Stimulated activated CD4-positive, alpha-beta T cell treated with anti-CD3 and anti-CD28 coated beads, Interleukin-4, amount 100 ng/mL, for 48 hours (primary cell): ENCODE data around the gene ZFP36L2.
A peak's percentile ranks its signal among the peaks of the same experiment; 100 is the strongest.

Source experiments
- DNase-seq, 2 donors: peaks; one replicate each; pipeline ENCODE4 v3.0.0-alpha.2; 2020; ENCODE audit warnings: low read depth in 2 of 2

The ZFP36L2 gene

DNA sequence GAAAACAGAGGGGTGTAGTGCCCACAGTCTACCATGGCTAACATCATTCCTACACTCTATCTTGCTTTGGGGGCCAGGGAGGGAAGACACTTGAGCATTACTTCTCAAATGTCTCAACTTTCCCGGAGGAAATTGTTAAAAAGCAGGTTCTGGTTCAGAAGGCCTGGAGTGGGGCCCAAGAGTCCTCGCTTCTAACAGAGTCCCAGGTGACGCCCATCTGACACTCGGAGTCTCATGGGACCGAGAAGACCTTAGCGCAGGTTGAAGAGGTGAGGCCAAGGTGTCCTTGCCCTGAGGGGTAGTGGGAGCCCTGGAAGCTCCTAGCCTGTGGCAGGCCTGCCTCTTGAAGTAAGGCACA, 40.1 kb downstream of the ZFP36L2 start:
- DNase-seq: no peak

DNA sequence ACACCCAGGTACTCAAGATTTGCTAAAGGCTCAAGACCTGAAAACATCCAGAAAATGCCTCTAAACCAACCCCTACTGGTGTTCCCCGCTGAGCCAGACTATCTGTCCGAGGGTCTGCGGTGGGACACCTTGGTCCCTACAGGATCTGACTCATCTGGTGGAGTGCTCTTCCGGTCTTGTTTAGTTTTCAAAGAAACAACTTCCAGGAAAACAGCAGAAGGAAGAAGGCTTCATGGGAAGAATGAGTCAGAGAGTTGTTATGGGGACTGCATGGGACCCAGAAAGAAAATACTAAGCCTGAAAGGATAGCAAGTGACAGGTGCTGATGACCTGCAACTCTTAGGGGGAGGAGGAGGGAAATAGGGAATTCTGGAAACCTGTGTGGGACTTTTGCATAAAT, 41.3 kb downstream of the ZFP36L2 start:
- DNase-seq: no peak

DNA sequence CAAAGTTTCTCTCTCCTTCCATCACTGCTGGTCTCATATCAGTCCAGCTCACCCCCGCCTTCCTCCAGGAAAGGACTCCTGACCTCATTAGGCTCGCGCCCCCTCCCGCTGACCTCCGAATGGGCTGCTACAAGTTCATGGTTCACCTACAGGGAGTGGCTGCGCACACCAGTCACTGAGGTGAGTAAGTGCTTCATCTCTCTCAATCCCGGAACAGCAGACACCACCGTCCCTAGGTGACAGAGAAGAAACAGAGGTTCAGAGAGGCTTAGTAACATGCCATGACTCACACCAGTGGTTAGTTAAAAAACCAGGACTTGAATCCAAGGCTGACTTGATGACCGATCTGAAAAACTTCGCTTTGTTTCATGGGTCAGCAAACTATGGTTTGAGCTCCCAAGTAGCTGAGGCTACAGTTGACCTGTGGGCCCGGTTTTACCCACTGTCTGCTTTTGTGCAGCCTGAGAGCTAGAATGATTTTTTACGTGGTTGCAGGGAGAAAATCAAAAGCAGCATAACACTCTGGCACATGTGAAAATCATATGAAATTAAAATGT, 42.0 kb downstream of the ZFP36L2 start:
- DNase-seq: peak in 1 of 2 donors; percentile 49

DNA sequence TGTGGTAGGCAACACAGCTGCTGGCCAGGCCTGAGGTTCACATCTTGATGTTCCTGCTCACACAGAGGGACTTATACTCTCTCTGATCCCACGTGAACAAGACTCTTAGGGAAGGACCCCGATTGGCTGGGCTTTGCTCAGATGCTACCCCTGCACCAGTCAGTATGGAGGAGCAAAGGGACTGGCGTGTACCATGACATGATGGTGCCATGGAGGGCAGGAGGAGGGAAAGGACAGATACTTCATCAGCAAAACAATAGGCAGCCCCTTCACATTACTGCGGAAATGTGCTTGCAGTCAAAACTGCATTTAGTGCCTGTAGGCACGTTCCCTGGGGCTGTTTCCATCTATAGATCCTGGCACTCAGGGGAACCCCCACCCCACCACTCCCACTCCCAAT, 42.7 kb downstream of the ZFP36L2 start:
- no peak for DNase-seq

DNA sequence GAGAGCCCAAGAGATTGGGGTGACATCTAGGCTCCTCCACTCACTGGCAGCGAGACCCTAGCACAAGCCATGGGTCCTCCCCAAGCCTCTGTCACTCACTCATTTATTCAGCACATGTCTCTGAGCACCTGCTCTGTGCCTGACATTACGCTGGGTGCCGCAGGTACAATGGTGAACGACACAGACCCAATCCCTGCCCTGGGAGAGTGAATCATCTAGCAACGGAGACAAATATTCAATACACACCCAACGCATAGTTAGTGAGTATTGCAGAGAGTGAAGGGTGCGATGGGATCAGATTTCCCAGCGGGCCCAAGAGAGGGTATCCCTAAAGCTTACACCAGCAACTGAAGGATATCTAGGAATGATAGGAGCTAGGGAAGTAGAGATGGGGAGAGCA, 45.5 kb downstream of the ZFP36L2 start:
- no peak for DNase-seq

DNA sequence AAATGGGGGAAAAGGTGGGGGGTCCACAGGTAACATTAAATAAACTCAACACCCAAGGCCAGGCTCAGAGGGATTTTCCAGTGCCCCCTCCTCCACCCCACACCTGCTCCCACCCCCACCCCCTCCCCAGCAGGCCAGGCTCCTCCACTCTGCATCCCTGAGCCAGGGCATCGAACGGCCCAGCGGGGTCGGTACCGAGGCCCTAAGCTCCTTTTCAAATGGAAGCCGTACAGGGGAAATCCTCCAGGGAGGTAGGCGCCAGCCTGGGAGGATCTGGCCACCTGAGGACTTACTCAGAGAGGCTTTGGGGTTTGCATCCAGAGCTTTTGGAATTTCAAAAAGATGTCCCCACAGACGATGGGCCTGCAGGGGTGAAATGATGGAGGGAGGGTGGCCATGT, 46.5 kb downstream of the ZFP36L2 start:
- DNase-seq: no peak

DNA sequence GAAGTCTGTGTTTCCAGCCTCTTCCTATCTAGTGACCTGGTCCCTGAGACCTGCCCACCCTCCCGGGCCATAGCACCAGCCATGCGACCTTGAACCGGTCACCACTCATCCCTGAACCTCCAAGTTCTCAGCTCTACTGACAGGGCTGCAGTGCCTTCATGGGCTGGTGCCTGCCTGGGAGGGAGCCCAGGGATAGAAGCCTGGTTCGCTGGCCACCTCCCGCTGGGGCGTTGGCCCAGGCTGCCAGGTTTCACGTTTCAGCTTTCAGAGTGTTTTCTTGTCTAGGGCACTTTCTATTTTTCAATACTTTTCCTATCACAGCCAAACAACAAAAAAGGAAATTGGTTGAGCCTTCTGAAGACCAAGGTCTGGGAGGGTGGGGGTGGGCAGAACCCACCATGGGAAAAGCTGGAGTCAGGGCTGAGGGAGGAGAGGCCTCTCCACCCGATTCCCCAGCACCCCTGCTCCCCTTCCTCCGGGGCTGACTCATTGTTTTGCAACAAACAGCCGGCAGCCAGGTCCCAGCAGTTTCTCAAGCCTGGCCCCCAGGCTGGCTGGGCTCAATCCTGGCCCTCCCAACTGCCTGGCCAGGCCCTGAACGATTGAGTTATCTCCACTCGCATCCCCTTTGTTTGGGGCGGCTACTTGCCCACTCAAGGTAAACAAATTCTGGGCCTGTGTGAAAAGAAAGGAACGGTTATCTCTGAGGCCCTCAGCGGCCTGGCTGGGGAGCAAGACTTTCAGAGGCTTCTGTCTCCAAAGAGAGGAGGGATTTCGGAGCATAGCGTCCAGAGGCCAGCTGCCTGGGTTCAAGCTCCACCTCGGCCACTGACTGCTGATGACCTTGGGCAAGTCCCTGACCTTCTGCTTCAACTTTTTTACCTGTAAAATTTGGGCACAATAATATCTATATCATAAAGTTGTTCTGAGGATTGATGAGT, 47.5 kb downstream of the ZFP36L2 start:
- no peak for DNase-seq

DNA sequence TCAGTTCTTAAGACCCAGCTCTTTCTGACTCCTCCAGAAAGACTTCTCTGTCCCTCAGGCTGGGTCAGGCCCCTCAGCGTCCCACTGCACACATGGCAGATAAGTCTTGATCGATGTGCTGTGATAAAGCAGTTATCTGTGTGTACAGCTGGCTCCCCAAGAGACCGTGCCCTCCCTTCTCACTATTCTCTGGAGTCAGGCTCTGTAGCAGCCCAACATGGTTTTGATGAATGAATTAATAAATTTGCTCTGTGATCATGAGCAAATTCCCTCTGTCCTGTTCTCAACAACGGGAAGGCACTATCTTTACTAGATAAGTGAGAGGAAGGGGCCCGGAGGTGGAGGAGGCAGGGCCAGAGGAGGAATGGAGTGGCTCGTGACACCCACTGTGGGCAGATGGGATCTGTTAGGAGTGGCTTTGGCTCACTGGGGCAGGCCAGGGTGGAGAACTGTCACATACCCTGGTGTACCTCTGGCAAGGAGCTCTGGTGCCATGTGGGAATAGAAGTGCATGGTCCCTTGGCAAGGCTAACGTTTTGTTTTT, 48.3 kb downstream of the ZFP36L2 start:
- no peak for DNase-seq

DNA sequence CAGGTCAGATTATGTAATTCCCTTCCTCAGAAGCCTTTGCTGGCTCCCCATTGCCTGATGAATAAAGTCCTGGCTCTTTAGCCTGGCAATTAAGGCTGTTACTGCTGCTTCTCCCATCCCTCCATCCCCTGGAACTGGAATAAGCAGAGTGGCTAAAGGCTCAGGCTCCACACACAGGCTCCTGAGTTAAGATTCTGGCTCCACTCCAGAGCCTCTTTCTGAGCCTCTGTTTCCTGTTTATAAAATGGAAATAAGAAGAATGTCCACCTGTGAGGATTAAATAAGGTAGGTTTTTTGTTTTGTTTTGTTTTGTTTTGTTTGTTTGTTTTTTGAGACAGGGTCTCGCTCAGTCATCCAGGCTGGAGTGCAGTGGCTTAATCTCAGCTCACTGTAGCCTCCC, 50.0 kb downstream of the ZFP36L2 start:
- no peak for DNase-seq

DNA sequence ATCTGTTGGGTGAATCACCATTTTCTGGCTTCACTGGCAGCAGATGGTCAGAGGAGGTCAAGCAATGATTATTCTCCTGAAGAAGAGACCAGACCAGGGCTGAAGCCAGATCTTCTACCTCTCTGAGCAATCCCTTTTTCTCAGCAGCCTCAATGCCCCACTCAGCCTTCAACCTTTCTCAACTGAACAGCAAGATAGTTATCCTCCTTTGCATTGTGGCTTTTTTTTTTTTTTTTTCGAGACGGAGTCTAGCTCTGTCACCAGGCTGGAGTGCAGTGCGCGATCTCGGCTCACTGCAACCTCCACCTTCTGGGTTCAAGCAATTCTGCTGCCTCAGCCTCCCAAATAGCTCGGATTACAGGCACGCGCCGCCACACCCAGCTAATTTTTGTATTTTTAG, 50.5 kb downstream of the ZFP36L2 start:
- DNase-seq: no peak

DNA sequence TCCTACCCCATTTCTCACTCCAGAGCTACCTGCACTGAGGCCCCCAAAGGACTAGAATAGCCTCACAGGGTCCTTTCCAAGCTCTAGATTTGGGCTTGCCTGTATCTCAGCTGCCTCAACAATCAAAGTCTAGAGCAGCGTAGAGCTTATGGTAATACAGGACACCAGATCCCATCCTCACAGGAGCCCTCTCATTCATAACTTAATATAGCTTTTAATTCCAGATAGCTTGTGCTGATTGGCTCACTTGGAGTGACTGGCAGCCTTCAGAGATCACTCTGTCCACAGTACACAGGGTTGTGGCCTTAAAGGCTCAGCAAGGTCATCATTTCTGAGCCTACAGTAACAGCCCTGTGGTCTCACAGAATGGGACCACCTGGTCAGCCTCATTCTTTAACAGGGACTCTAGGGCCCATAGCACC, 51.4 kb downstream of the ZFP36L2 start:
- DNase-seq: no peak

DNA sequence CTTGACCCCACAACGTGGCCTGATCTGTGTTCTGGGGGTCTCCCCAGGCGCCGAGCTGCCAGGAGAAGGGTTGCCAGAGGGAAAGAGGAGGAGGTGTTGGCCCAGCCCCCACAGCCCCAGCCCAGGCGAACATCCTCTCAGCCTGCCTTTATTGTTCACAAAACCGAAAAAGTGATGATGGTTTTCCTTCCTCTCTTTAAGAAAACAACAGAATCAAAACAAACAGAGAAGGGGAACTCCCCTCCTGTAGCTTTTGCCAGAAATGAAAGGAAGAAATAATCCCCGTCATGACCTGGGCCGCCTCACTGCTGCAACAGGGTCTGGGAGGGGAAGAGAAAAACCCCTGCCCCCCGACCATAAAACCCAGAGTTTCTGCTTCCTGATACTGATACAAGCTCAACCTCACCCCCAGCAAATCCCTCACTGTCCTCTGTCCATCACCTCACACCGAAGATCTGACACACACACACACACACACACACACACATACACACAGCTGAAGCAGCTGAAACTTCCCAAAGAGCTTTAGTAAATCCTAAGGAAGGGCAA, 52.0 kb downstream of the ZFP36L2 start:
- DNase-seq: peak; percentile 56 to 57
